Retinal pigment epithelial cell (primary cell): ENCODE results near the gene JADE1.

ENCODE experiments used
- DNase-seq: peaks from one replicate; pipeline ENCODE4 v3.0.0-alpha.2; 2010; ENCODE audit warnings: low read depth
- H3K4me3 ChIP-seq: 2 replicates; pipeline ENCODE4 v1.5.1; 2011; ENCODE audit warnings: mild to moderate bottlenecking, low read length, control low read depth, moderate library complexity
- CTCF ChIP-seq: conservative IDR thresholded peaks from 2 replicates; pipeline ENCODE4 v1.5.1; 2011; ENCODE audit warnings: low read depth, low read length, control low read depth, inconsistent platforms

The JADE1 gene

DNA sequence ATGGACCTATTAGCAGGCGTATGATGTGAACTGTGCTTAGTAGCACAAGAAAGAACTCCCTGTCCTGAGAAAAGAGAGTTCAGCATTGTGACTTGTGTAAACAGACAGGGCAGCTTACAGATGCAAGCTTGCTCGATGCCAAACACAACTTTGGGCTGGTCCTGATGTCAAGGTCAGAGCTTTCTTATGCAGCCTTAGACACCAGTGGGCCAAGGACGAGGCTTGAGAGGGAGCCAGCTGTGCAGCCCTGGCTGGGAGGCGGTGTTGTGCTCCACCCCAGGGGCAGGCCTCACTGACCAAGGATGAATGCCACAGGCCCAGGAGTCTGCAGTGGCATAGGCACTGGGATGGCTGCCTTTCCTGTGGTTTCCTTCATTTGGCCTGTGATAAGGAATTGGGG lies 35.4 kb downstream of the JADE1 start:
- DNase-seq, result no peak

GRCh38 chr4:128846063-128846462 lies 36.6 kb downstream of the JADE1 start:
- no peak overlapping the region for H3K4me3 ChIP-seq
- no peak for TF ChIP-seq CTCF
- no peak for DNase-seq

More for the DNA sequence above, 35.4 kb downstream of the JADE1 start:
- no peak overlapping the region for H3K4me3 ChIP-seq
- no peak for TF ChIP-seq CTCF

DNA sequence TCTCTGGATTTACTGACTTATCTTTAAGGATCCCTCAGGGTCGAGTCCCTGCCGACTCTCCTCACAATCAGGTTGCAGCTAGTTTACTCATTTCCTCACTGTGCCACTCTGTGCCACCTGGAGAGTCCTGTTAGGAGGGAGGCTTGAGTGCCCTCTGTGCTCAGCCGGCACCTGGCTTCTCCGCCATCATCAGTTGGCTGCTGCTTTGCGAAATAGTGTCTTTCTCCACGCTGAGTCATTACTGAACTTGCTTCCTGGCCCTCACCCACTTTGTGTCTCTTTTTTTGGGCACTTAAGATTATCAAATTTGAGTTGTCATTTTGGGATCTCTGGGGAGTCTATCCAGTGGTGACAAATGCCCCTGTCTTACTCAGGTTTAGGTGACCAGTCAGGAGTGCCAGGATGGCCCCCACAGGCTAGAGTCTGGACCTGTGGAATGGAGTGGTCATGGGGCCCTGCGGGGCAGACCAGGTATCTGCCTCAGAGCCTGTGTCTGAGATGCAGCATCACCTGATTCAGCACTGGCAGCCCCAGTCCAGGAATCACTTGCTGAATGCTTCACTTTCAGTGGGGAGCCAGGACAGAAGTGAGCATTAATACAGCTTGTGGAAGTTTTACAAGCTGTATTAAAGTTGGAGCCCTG lies 37.7 kb downstream of the JADE1 start:
- DNase-seq, result no peak
- TF ChIP-seq CTCF, result no peak
- no peak overlapping the region for H3K4me3 ChIP-seq

- H3K4me3 ChIP-seq, result no peak overlapping the region
- no peak for TF ChIP-seq CTCF
- DNase-seq, result no peak
Measured at GRCh38 chr4:128848461-128848860, 39.0 kb downstream of the JADE1 start.

DNA sequence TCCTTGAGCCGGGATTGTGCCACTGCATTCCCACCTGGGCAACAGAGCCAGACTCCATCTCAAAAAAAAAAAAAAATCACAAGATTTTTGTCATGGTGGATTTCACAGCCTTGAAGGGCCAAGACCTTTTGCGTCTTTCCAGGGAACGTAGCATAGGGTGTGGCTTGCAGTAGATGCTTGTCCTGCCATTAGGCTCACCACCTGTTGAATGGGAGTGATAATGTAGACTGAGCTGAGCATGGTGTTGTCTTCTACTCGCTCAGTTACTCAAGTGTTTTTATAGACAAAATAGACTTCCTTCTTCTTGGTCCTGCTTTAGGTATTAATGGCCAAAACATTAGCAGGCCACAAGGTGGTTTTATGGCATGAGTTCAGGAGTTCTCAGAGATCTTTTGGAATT lies 40.8 kb downstream of the JADE1 start:
- H3K4me3 ChIP-seq, result no peak overlapping the region
- DNase-seq, result no peak
- no peak for TF ChIP-seq CTCF

GRCh38 chr4:128853741-128854140 lies 44.2 kb downstream of the JADE1 start:
- DNase-seq, result no peak
- TF ChIP-seq CTCF, result no peak
- H3K4me3 ChIP-seq, result no peak overlapping the region

GRCh38 chr4:128854433-128854832 lies 44.9 kb downstream of the JADE1 start:
- H3K4me3 ChIP-seq, result no peak overlapping the region
- TF ChIP-seq CTCF, result no peak
- no peak for DNase-seq
